GM20431 (cell line): ENCODE data around the gene APBA3.

ENCODE experiments used
- in situ Hi-C: fragments of 300-500 bp; cut with MseI, MboI; formaldehyde crosslinking; loops from one replicate; pipeline ENCODE4 v1.15.0; 2020; ENCODE audit warnings: low sequenced_read_pairs; ENCODE audit not compliant: unreplicated experiment

The APBA3 gene

DNA sequence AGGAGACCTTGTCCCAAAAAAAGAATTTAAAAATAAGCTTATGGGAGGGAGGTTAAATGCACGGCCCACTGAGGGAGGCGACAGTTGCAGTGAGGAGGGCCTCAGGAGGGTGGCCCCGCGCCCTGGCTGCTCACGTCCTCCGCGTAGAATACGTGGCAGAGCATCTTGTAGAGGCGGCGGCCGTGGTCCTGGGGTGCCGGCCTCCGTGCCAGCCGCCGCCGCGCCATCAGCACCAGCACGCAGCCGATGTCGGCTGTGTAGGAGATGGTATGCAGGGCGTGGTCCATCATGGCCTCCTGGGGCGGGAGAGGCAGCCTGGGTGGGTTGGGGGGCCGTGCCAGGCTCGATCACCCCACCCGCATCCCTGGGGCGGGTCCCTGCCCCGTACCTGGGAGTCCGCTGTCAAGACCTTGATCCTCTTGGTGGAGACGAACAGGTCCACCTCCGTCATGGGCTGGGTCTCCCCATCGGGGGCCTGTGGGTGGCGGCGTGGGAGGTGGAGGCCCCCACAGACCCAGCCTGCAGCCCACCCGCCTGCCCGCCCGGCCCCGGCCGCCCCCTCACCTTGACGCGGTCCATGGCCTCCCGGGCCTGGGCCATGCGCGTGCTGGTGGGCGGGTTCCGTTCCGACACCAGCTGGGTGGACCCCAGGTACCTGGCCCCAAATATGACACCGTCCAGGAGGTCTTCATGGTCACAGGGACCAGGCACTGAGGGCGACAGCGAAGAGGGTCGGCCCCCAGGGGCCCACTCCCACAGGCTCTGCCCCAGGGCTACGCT lies 7.7 kb downstream of the APBA3 start:
- in situ Hi-C loops: no loop called here

DNA sequence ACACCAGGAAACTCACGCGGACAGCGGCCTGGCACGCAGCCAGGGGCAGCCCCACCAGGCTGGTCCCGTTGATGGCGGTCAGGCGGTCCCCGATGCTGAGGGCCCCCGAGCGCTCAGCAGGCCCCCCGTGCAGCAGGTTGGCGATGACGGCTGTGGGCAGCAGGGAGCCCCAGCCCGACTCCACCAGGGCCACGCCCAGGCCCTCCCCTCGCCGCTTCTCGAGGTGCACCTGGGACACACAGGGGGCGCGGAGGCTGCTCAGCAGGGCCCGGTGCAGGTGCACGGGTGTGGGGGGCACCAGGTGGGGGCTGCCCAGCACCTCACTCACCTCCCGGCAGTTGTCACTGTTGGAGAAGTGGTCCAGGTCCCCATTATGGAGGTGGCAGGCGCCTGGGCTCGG lies 9.0 kb downstream of the APBA3 start:
- in situ Hi-C loops: no loop called here

DNA sequence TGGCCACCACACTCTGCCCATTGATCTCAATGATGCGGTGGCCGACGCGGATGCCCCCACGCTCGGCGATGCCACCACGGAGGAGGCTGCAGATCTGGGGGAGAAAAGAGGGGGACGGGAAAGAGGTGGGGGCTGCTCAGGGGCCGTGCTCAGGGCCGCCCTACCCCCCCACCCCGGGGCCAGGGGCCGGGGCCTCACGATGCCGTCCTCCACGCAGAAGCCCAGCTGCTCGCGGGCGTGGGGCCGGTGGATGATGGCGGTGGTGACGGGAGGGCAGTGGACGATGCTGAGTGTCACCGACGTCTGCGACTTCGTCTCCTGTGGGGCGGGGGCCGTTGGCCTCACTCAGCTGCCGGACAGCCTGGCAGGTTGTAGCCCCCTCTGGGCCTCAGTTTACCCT lies 10.3 kb downstream of the APBA3 start:
- in situ Hi-C loops: no loop called here

DNA sequence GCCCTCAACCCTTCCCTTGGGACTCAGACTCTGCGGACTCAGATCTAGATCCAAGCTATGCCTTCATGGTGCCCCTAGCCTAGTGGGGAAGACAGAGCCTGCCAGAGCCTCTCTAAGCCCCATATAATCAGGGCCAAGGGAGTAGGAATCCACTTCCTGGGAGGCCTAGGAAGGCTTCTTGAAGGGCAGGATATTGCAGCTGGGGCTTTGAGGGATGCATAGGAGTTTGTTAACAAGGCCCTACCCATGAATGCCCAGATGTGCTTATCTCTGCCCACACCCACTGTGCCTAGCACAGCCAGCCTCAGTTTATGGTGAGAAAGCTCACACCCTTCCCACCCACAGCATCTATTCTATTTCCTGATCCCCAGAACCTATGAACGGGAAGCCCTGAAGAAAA lies 11.3 kb downstream of the APBA3 start:
- in situ Hi-C loops: no loop called here

DNA sequence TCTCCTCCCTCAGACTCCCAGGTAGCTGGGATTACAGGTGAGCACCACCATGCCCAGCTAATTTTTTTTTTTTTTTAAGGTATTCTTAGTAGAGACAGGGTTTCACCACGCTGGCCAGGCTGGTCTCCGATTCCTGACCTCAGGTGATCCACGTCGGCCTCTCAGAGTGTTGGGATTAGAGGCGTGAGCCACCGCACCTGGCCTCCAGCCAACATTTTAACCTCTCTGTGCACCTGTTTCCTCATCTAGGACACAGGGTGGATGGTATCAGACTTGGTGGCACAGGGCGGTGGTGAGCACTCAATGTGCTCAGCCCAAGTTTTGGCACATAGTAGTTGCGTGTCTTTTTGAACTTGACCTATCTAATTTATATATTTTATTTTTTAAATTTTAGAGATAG lies 12.5 kb downstream of the APBA3 start:
- in situ Hi-C loops: no loop called here

DNA sequence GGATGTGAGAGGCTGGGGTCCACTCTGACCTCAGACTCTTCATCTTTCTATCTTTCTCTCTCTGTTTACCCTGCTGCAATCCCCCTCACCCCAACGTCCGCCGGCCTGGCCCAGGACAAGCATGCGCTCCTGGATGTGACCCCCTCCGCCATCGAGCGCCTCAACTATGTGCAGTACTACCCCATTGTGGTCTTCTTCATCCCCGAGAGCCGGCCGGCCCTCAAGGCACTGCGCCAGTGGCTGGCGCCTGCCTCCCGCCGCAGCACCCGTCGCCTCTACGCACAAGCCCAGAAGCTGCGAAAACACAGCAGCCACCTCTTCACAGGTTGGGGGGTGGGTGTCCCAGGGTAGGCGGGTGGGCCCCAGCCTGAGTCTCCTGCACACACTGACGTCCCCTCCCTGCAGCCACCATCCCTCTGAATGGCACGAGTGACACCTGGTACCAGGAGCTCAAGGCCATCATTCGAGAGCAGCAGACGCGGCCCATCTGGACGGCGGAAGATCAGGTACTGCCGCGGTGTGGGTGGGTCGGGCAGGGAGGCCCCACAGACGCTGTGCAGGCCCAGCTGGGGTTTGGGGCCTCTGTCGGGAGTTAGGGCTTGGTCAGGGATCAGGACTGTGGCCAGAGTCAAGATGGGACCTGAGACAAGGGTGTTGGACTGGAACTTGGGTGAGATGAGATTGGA lies 15.0 kb downstream of the APBA3 start:
- in situ Hi-C loops: no loop called here

DNA sequence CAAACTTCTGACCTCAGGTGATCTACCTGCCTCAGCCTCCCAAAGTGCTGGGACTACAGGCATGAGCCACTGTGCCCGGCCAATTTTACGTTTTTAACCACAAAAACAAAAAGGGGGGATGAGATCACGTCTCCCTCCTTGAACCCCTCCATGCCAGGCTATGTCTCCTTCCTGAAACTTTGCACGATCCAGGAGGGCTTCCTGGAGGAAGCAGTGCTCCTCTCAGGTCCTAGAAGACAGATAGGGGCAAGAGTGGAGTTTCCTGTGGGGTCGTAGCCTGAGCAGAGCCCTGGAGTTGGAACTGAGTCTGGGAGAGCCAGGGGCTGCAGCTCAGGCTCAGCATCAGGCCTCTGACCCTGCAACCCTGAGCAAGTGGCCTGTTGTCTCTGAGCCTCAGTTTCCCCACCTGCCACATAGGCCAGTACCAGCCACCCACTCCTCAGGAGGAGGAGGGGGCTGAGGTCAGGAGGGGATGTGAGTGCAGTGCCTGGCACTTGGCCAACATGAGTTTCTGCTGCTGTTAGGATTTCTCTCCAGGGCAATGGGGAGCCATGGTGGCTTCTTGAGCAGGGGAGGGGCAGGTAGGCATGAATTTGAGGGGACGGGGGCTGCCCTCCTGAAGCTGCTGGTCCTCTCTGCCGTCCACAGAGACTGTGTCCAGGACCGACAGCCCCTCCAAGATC lies 16.0 kb downstream of the APBA3 start:
- in situ Hi-C loops: no loop called here

DNA sequence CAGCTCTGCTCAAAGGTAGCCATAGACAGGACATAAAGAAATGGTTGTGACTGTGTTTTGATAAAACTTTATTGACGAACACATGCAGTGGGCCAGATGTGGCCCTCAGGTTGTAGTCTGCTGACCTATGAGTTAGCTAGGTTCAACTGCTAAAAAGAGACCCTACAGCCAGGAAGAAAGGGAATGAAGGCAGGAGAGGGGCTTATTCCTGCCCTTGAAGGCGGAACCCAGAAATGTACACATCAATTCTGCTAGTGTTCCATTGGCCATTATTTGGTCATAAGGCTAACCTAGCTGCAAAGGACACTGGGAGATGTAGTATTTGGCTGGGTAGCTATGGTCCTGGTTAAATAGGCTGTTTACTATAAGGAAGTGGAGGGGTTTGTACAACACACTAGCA lies 18.0 kb downstream of the APBA3 start:
- in situ Hi-C loops: no loop called here

DNA sequence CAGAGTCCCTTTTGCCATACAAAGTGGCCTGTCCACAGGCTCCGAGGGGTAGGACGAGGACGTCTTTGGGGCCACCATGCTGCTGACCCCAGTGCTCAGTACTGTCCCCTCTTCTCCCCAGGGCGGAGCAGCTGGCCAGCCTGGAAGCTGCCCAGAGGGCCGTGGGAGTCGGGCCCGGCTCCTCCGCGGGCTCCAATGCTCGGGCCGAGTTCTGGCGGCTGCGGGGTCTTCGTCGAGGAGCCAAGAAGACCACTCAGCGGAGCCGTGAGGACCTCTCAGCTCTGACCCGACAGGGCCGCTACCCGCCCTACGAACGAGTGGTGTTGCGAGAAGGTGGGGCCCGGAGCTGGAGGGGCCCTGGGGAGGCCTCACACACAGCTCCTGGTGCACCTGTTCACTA lies 21.1 kb downstream of the APBA3 start:
- in situ Hi-C loops: no loop called here

DNA sequence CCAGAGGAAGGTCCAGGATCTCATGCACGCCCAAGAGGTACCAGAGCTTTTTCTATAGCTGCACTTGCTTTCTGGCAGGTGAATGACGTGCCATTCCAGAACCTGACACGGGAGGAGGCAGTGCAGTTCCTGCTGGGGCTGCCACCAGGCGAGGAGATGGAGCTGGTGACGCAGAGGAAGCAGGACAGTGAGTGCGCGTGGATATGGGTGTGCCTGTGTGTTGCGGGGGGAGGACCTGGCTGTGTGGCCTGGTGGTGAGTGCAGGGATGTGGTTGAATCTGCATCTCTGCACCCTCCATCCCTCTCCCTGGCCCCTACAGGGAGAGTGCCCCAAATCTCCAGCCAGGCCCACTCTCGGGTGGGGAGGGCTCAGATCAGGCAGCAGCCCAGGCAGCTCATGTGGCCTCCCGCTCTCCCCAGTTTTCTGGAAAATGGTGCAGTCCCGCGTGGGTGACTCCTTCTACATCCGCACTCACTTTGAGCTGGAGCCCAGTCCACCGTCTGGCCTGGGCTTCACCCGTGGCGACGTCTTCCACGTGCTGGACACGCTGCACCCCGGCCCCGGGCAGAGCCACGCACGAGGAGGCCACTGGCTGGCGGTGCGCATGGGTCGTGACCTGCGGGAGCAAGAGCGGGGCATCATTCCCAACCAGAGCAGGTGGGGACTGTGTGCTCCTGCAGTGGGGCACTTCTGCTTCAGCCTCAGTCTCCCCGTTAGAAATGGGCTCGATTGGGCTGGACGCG lies 22.8 kb downstream of the APBA3 start:
- in situ Hi-C loops: no loop called here

DNA sequence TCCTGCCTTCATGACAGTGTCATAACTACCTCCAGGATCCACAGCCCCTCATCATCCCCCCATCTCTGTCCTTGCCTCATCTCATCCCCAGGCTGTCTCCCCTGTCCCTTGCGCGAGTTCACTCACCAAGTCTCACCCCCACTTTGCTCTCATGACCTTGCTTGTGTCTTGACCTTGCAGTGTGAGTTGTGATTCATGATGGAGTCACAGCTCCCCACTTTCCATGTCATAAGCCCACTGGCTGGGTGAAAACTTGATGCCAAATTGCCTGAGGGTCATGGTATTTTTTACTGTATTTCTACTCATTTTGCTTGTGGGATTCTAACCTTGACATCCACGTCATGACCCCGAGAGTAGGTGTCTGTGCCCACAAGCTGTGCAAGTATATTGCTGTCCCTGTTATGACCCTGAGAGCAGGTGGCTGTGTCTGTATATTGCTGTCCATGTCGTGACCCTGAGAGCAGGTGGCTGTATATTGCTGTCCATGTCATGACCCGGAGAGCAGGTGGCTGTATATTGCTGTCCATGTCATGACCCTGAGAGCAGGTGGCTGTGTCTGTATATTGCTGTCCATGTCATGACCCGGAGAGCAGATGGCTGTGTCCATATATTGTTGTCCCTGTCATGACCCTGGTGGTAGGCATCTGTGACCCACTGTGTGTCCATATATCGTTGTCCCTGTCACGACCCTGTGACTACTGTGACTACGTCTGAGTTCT lies 23.8 kb downstream of the APBA3 start:
- in situ Hi-C loops: no loop called here

DNA sequence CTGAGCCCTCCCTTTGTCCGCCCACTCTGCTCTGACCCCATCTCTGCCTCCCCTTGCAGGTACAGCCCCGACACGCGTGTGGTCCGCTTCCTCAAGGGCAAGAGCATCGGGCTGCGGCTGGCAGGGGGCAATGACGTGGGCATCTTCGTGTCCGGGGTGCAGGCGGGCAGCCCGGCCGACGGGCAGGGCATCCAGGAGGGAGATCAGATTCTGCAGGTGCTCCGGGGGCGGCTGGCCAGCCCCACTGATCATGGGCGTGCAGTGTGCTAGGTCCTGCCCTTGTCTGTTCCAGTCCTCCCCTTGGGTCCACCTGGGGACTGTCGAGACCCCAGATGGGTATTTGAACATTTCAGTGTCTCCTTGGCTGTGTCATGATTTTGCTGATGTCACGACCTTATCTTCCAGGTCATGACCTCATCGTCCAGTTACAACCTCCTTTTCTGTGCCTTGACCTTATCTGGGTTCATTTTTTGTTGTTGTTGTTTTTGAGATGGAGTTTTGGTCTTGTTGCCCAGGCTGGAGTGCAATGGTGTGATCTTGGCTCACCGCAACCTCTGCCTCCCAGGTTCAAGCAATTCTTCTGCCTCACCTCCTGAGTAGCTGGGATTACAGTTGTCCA lies 25.3 kb downstream of the APBA3 start:
- in situ Hi-C loops: no loop called here

DNA sequence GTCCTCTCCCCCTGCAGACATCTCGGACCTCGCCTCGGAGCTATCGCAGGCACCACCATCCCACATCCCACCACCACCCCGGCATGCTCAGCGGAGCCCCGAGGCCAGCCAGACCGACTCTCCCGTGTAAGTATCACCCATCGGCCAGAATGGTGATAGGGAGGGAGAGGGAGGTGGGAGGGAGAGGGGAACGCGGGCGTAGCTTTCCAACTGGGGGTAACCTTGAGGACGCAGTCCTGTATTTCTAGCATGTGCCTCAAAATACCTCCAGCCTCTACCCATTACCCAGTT lies 27.2 kb downstream of the APBA3 start:
- in situ Hi-C loops: no loop called here

DNA sequence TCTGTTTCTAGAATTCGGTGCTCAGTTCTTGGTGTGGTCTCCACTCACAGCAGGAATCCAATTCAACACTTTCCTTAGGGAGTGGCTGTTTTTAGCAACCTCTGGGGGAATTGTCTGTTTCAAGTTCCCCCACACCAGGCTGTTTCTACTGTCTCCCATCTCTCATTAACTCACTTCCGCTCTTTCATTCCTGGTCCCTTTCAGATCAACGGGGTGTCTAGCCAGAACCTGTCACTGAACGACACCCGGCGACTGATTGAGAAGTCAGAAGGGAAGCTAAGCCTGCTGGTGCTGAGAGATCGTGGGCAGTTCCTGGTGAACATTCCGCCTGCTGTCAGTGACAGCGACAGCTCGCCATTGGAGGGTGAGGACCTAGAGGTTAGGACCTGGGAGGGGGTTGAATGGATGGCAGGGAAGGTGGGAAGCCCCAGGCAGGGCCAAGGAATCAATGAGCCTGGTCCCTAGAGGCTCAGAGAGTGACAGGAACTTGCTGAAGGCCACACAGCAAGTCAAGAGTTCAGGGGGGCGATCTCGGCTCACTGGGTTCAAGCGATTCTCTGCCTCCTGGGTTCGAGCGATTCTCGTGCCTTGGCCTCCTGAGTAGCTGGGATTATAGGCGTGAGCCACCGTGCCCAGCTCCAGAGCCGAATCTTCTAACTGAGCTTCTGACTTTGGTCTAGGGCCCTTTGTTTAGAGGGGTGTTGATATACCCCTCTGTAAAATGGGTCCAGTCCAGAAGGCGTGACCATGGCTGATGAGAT lies 27.8 kb downstream of the APBA3 start:
- in situ Hi-C loops: no loop called here

DNA sequence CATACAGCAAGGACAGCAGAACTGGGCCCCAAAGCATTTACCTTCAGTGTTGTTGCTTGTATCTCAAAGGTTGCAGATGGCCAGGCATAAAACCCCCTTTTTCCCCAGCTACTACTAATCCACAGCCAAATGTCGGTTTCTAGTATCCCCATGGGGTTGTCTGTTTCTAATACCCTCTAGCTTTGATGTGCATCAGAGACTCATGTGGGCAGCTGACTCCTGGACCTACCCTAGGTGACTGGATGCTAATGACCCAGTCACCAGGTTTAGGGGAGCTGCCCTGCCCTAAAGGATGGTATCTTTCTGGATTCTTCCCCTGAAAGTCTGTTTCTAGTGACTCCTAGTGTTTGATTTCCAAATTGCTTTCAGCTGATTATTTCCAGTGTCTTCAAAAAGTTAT lies 29.4 kb downstream of the APBA3 start:
- in situ Hi-C loops: no loop called here

DNA sequence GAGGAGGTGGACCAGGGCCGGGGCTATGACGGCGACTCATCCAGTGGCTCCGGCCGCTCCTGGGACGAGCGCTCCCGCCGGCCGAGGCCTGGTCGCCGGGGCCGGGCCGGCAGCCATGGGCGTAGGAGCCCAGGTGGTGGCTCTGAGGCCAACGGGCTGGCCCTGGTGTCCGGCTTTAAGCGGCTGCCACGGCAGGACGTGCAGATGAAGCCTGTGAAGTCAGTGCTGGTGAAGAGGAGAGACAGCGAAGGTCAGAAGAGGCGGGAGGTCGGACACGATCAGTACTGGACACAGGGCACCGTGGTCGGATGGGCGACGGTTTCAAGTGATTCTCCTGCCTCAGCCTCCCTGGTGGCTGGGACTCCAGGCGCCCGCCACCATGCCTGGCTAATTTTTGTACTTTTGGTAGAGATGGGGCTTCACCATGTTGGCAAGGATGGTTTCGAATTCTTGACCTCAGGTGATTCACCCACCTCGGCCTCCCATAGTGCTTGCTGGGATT lies 31.0 kb downstream of the APBA3 start:
- in situ Hi-C loops: no loop called here

DNA sequence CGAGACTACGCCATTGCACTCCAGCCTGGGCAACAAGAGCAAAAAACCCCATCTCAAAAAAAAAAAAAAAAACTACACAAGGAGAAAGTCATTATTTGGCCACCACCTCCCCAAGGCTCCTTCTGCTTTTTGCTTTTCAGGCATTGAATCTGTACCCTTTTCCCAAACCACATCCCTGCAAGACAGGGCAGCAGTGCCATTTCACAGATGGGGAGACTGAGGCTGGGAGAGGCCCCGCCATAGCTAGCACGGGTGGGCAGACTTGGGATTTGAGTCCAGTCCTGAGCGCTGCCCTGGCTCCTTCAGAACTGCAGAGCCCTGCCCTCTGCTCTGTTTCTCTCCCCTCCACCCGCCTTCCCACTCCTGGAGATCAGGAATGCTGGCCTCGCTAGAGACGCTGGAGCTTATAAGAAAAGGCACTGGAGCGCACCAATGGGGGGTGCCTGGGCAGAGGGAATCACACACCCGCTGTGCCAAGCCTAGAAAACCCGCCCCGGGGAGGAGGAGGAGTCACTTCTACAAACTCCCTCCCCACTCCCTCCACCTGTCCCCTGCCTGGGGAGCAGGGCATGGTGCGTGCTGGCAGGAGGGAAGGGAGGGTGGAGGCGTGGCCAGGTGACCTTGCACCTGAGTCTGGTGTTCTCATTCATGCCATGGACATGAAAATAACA lies 35.7 kb downstream of the APBA3 start:
- in situ Hi-C loops: no loop called here

DNA sequence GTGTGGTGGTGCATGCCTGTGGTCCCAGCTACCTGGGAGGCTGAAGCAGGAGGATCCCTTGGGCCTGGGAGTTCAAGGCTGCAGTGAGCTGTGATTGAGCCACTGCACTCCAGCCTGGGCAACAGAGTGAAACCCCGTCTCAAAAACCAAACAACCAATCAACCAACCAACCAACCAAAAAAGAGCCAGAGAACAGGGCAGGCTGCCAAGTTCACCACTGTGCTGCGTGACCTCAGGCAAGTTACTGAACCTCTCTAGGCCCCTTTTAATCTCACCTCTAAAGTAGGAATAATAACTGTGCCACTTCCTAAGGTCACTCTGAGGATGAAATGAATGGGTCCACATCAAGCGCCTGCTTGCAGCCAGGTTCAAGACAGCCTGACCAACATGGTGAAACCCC lies 36.4 kb downstream of the APBA3 start:
- in situ Hi-C loops: no loop called here
